Nephron progenitor cell (in vitro differentiated cells): ENCODE results near the gene NF1.

Experiments used
- DNase-seq: peaks from one replicate; pipeline ENCODE4 v3.0.0; 2021
- H3K27ac Mint-ChIP-seq: 2 replicates; pipeline ENCODE4 v1.8.0; 2021; ENCODE audit warnings: mild to moderate bottlenecking, moderate library complexity, mixed read lengths
- H3K27me3 Mint-ChIP-seq: 2 replicates; pipeline ENCODE4 v1.8.0; 2021; ENCODE audit warnings: mild to moderate bottlenecking, low read depth, mixed read lengths; ENCODE audit not compliant: poor library complexity
- H3K36me3 Mint-ChIP-seq: 2 replicates; pipeline ENCODE4 v1.8.0; 2021; ENCODE audit warnings: low read depth, mixed read lengths
- H3K4me1 Mint-ChIP-seq: 2 replicates; pipeline ENCODE4 v1.8.0; 2021; ENCODE audit warnings: mixed read lengths
- H3K4me3 Mint-ChIP-seq: 2 replicates; pipeline ENCODE4 v1.8.0; 2021; ENCODE audit warnings: mild to moderate bottlenecking, moderate library complexity, mixed read lengths
- H3K9me3 Mint-ChIP-seq: 2 replicates; pipeline ENCODE4 v1.8.0; 2021; ENCODE audit warnings: mild to moderate bottlenecking, moderate library complexity, mixed read lengths
- CTCF ChIP-seq: fragments of 200-600 bp; sonication (generic); IDR thresholded peaks from 2 replicates; pipeline ENCODE4 v1.5.0; 2021; ENCODE audit warnings: antibody characterized with exemption

Gene NF1

GRCh38 chr17:31136319-31136718, 41.5 kb downstream of the NF1 start:
- DNase-seq: no peak
- no peak for TF ChIP-seq CTCF
- H3K36me3 Mint-ChIP-seq: peaks cover 71% of the 10 kb centered on the region
- H3K27ac Mint-ChIP-seq: no peak overlapping the region
- no peak overlapping the region for H3K4me3 Mint-ChIP-seq
- H3K4me1 Mint-ChIP-seq: peaks cover 4% of the 10 kb centered on the region
- H3K9me3 Mint-ChIP-seq: peaks cover 20% of the 10 kb centered on the region
- no peaks in the 10 kb centered on the region for H3K27me3 Mint-ChIP-seq

GRCh38 chr17:31140111-31140510, 45.3 kb downstream of the NF1 start:
- H3K36me3 Mint-ChIP-seq: peaks cover 81% of the 10 kb centered on the region
- H3K4me1 Mint-ChIP-seq: peaks cover 8% of the 10 kb centered on the region
- DNase-seq: no peak
- H3K27ac Mint-ChIP-seq: no peak overlapping the region
- peaks cover under 1% of the 10 kb centered on the region for H3K27me3 Mint-ChIP-seq
- no peak for TF ChIP-seq CTCF
- no peak overlapping the region for H3K4me3 Mint-ChIP-seq
- peaks cover 21% of the 10 kb centered on the region for H3K9me3 Mint-ChIP-seq

- peaks cover 21% of the 10 kb centered on the region for H3K4me1 Mint-ChIP-seq
Observed at GRCh38 chr17:31144428-31144827, 49.7 kb downstream of the NF1 start.

GRCh38 chr17:31144836-31145235, 50.1 kb downstream of the NF1 start:
- no peak overlapping the region for H3K27ac Mint-ChIP-seq
- TF ChIP-seq CTCF: no peak
- no peak overlapping the region for H3K4me3 Mint-ChIP-seq

More at GRCh38 chr17:31144428-31144827, 49.7 kb downstream of the NF1 start:
- DNase-seq: no peak
- Mint-ChIP-seq H3K27me3 (peaks cover 2% of the 10 kb centered on the region), H3K9me3 (peaks cover 4% of the 10 kb centered on the region), H3K4me3 (no peak overlapping the region), H3K36me3 (peaks cover 72% of the 10 kb centered on the region), H3K27ac (no peak overlapping the region)
- TF ChIP-seq CTCF: no peak

GRCh38 chr17:31147507-31148202, 52.9 kb downstream of the NF1 start:
- Mint-ChIP-seq H3K4me1 (peaks cover 21% of the 10 kb centered on the region), H3K36me3 (peaks cover 73% of the 10 kb centered on the region), H3K27ac (peak overlapping the region; percentile 87), H3K9me3 (peaks cover 12% of the 10 kb centered on the region), H3K27me3 (peaks cover 2% of the 10 kb centered on the region), H3K4me3 (no peak overlapping the region)
- no peak for TF ChIP-seq CTCF
- DNase-seq: no peak

More at GRCh38 chr17:31144836-31145235, 50.1 kb downstream of the NF1 start:
- Mint-ChIP-seq H3K9me3 (peaks cover 4% of the 10 kb centered on the region), H3K27me3 (peaks cover 2% of the 10 kb centered on the region), H3K4me1 (peaks cover 21% of the 10 kb centered on the region), H3K36me3 (peaks cover 72% of the 10 kb centered on the region)
- no peak for DNase-seq

- no peak for TF ChIP-seq CTCF
- H3K27me3 Mint-ChIP-seq: peaks cover 2% of the 10 kb centered on the region
- H3K36me3 Mint-ChIP-seq: peaks cover 73% of the 10 kb centered on the region
- no peak for DNase-seq
- H3K27ac Mint-ChIP-seq: peak overlapping the region; percentile 48
- H3K4me1 Mint-ChIP-seq: peaks cover 21% of the 10 kb centered on the region
- H3K9me3 Mint-ChIP-seq: peaks cover 17% of the 10 kb centered on the region
- H3K4me3 Mint-ChIP-seq: no peak overlapping the region
Observed at GRCh38 chr17:31148205-31148604, 53.4 kb downstream of the NF1 start.
